K562 (cell line): ENCODE results near the gene WDR27. TPM values are rescaled to one million over a fixed set of nuclear protein-coding genes. Genes with fewer than 3 reads are reported as not detected.

Source experiments
- ATAC-seq: fragments of 200-7000 bp; cut with Tn5 transposase; 3 replicates; pipeline ENCODE4 v1.9.1; 2020; ENCODE audit warnings: moderate library complexity
- BruUV-seq: library from RNA; stranded (reverse); fragments of 400-500 nt; replicated peaks from 2 replicates; lab custom pipeline; 2021; lab: Mats Ljungman, UMichigan
- CTCF ChIA-PET: fragments of 300-600 bp; formaldehyde crosslinking; extraction: SDS; loops from one replicate; lab custom pipeline; 2021; ENCODE audit warnings: low intra/inter-chr PET ratio; lab: Yijun Ruan, JAX
- POLR2A ChIA-PET: fragments of 300-600, 350-650 bp; sonication (Branson Sonifier 250); formaldehyde crosslinking; extraction: SDS; loops from one replicate; lab custom pipeline; 2021; ENCODE audit warnings: antibody characterized with exemption, inconsistent platforms; lab: Yijun Ruan, JAX
- DNase-seq, 4 experiments: peaks; one replicate each; pipeline versions ENCODE4 v3.0.0 to v3.0.0-alpha.2; 2011 to 2018; ENCODE audit warnings: low spot score in 3 of 4, mixed read lengths in 3 of 4; ENCODE audit errors: extremely low read depth in 1 of 4
- FAIRE-seq: peaks from 2 replicates; lab custom pipeline; 2011; peaks lifted over from hg19 to GRCh38; lab: Jason Lieb, UNC
- H2AFZ ChIP-seq: 2 replicates; pipeline ENCODE4 v1.6.0; 2011; ENCODE audit warnings: low read depth, low read length, control low read depth, inconsistent platforms
- H3K27ac ChIP-seq: fragments of 200-600 bp; 3 replicates; pipeline ENCODE4 v1.8.0; 2011; ENCODE audit warnings: low read depth, mild to moderate bottlenecking, control low read depth, inconsistent platforms, low read length, moderate library complexity, mixed read lengths; ENCODE audit errors: extremely low read depth
- H3K27me3 ChIP-seq, 2 experiments: fragments of 300-600 bp in 1 of 2; 2 replicates in 1 of 2; 3 replicates in 1 of 2; pipeline versions ENCODE4 v1.6.0 to v1.8.0; 2011; ENCODE audit warnings: inconsistent platforms in 2 of 2, low read length in 2 of 2, mild to moderate bottlenecking in 1 of 2, mixed read lengths in 1 of 2, moderate library complexity in 1 of 2; ENCODE audit not compliant: control insufficient read depth in 2 of 2, insufficient read depth in 2 of 2
- H3K36me3 ChIP-seq: fragments of 300-600 bp; 3 replicates; pipeline ENCODE4 v1.8.0; 2011; ENCODE audit warnings: mild to moderate bottlenecking, low read length, inconsistent platforms; ENCODE audit not compliant: control insufficient read depth, insufficient read depth
- H3K4me1 ChIP-seq, 2 experiments: fragments of 200-600 bp in 1 of 2; replicated peaks in 1 of 2; 2 replicates in 1 of 2; 3 replicates in 1 of 2; pipeline versions ENCODE4 v1.5.1 to v1.8.0; 2011; ENCODE audit warnings: inconsistent platforms in 2 of 2, low read length in 2 of 2, mild to moderate bottlenecking in 1 of 2, mixed read lengths in 1 of 2, moderate library complexity in 1 of 2; ENCODE audit not compliant: control insufficient read depth in 2 of 2, insufficient read depth in 2 of 2
- H3K4me2 ChIP-seq: 2 replicates; pipeline ENCODE4 v1.6.1; 2011; ENCODE audit warnings: low read length, control low read depth, inconsistent platforms, mixed read lengths; ENCODE audit not compliant: insufficient read depth
- H3K4me3 ChIP-seq: fragments of 200-600 bp; sonication (generic), shearing (Covaris generic); 2 replicates; pipeline ENCODE4 v1.5.1; 2016; ENCODE audit warnings: control low read depth, inconsistent platforms
- H3K79me2 ChIP-seq: fragments of 200-600 bp; 3 replicates; pipeline ENCODE4 v1.8.0; 2011; ENCODE audit warnings: low read length, inconsistent platforms; ENCODE audit not compliant: control insufficient read depth, insufficient read depth
- H3K9ac ChIP-seq, 2 experiments: 2 replicates each; pipeline versions ENCODE4 v1.6.0 to v1.6.1; 2011; ENCODE audit warnings: low read depth in 2 of 2, low read length in 2 of 2, control low read depth in 1 of 2, inconsistent platforms in 1 of 2, mild to moderate bottlenecking in 1 of 2, mixed read lengths in 1 of 2; ENCODE audit not compliant: insufficient read depth in 1 of 2
- H3K9me1 ChIP-seq: one replicate; pipeline ENCODE4 v1.6.0; 2011; ENCODE audit warnings: inconsistent platforms, mild to moderate bottlenecking, low read length, moderate library complexity; ENCODE audit not compliant: control insufficient read depth, insufficient read depth
- H3K9me3 ChIP-seq: replicated peaks from 2 replicates; pipeline ENCODE4 v1.5.1; 2011; ENCODE audit warnings: low read depth, low read length, inconsistent platforms; ENCODE audit not compliant: control insufficient read depth, insufficient read depth
- H4K20me1 ChIP-seq: replicated peaks from 2 replicates; pipeline ENCODE4 v1.6.1; 2011; ENCODE audit warnings: low read length, inconsistent platforms, mixed read lengths; ENCODE audit not compliant: control insufficient read depth, insufficient read depth
- CEBPB ChIP-seq: fragments of 450-650 bp; IDR thresholded peaks from 2 replicates; pipeline ENCODE4 v1.6.1; 2016; ENCODE audit warnings: missing genetic modification characterization, missing compliant biosample characterization
- ETV6 ChIP-seq, 3 experiments: fragments of 150-350 bp in 1 of 3; sonication (generic) in 1 of 3; formaldehyde crosslinking in 1 of 3; IDR thresholded peaks; 2 replicates each; pipeline versions ENCODE4 v1.6.1 to v1.8.0; 2014 to 2022; ENCODE audit warnings: borderline replicate concordance in 2 of 3, low read depth in 2 of 3, antibody characterized with exemption in 1 of 3, low read length in 1 of 3, mild to moderate bottlenecking in 1 of 3, missing genetic modification reagents in 1 of 3
- FOSL1 ChIP-seq: fragments of 200-800 bp; sonication (Bioruptor generic); conservative IDR thresholded peaks from 2 replicates; pipeline ENCODE4 v1.6.1; 2016; ENCODE audit warnings: missing genetic modification characterization, missing compliant biosample characterization
- HBP1 ChIP-seq: fragments of 450-650 bp; formaldehyde crosslinking; IDR thresholded peaks from 2 replicates; pipeline ENCODE4 v1.4.0; 2022; ENCODE audit warnings: missing genetic modification characterization
- HEY1 ChIP-seq: fragments of 250-450 bp; sonication (Bioruptor Pico); IDR thresholded peaks from 2 replicates; pipeline ENCODE4 v1.5.0; 2020; ENCODE audit warnings: mild to moderate bottlenecking, moderate library complexity, borderline replicate concordance
- JUND ChIP-seq, 2 experiments: IDR thresholded peaks; 2 replicates in 1 of 2; 3 replicates in 1 of 2; pipeline ENCODE4 v1.6.1; 2011; ENCODE audit warnings: borderline replicate concordance in 2 of 2, low read depth in 2 of 2, low read length in 2 of 2, improper control_type of control experiment in 1 of 2, missing biosample characterization in 1 of 2, missing genetic modification characterization in 1 of 2, missing genetic modification reagents in 1 of 2
- NCOA1 ChIP-seq: fragments of 450-650 bp; IDR thresholded peaks from 2 replicates; pipeline ENCODE4 v1.6.1; 2016; ENCODE audit warnings: low read depth
- SFPQ ChIP-seq: fragments of 200-400 bp; formaldehyde crosslinking; IDR thresholded peaks from 2 replicates; pipeline ENCODE4 v1.6.1; 2017; ENCODE audit warnings: mild to moderate bottlenecking, low read depth, low read length, moderate library complexity
- SP2 ChIP-seq: IDR thresholded peaks from 2 replicates; pipeline ENCODE4 v1.6.1; 2011; ENCODE audit warnings: mild to moderate bottlenecking, low read depth, low read length, moderate library complexity; ENCODE audit not compliant: poor library complexity, severe bottlenecking; ENCODE audit errors: extremely low read depth
- TBP ChIP-seq: optimal IDR thresholded peaks from 2 replicates; pipeline ENCODE3; 2011; ENCODE audit warnings: low read depth, low read length, improper control_type of control experiment
- TCF15 ChIP-seq: fragments of 250-450 bp; sonication (Bioruptor Pico); IDR thresholded peaks from 2 replicates; pipeline ENCODE4 v1.8.0; 2022; ENCODE audit warnings: moderate library complexity, mild to moderate bottlenecking, inconsistent platforms
- THRAP3 ChIP-seq: fragments of 450-650 bp; IDR thresholded peaks from 2 replicates; pipeline ENCODE4 v1.6.1; 2016; ENCODE audit warnings: mild to moderate bottlenecking, inconsistent platforms, borderline replicate concordance
- WGBS: fragments of 100-300 bp; shearing (Covaris generic); methylation state at CpG from one replicate; pipeline ENCODE4 v1.1.6; 2016; ENCODE audit warnings: low coverage, mixed read lengths; ENCODE audit not compliant: insufficient coverage; ENCODE audit errors: missing lambda C conversion rate; 5-methylcytosine and 5-hydroxymethylcytosine counted together
- in situ Hi-C: fragments of 300-500 bp; cut with MboI; formaldehyde crosslinking; loops from 4 replicates; pipeline ENCODE4 v1.15.0; 2018; ENCODE audit warnings: inconsistent platforms, mixed read lengths
- intact Hi-C: fragments of 100-400 bp; cut with micrococcal nuclease; formaldehyde crosslinking; loops from 2 replicates; pipeline ENCODE4 v1.14.2; 2022
- polyA plus RNA-seq, 8 experiments: library from polyadenylated mRNA; depleted of rRNA in 4 of 8; stranded (reverse) in 5 of 8; unstranded in 3 of 8; fragments of >200 nt; fragmentation: Nextera tagmentation in 2 of 8; fragmentation: Illumina TruSeq in 1 of 8; extraction: Ambion mirVana in 2 of 8; extraction: Trizol in 1 of 8; gene quantifications; 2 replicates each; pipeline versions ENCODE4 v1.2.1 to v1.2.3, GENCODE V29; 2011 to 2014; ENCODE audit warnings: inconsistent platforms in 1 of 8, missing spikeins in 1 of 8
- total RNA-seq, 7 experiments: library from RNA; depleted of rRNA in 6 of 7; stranded (reverse); fragments of >200 nt in 6 of 7; fragmentation: Illumina TruSeq in 2 of 7; extraction: Trizol in 2 of 7; gene quantifications; 2 replicates each; pipeline versions ENCODE4 v1.2.1 to v1.2.3, GENCODE V29; 2011 to 2021; ENCODE audit warnings: low replicate concordance in 1 of 7

WDR27 gene
- total and polyA plus RNA-seq, 9 of the 15 experiments (the other 6 are each of a cell fraction or from before 2014, with no cell fraction given): 4.3 to 77.2 (median 22.7) TPM

GRCh38 chr6:169573883-169574282, 127.9 kb downstream of the WDR27 start (continued):
- TF ChIP-seq NCOA1: no peak
- no peak for TF ChIP-seq HEY1 (CRISPR knock-in tag)

- DNase-seq: no peak
- intact Hi-C loops (no loop called here), in situ Hi-C loops (no loop called here)
- BruUV-seq: no TSS peak
- Histone ChIP-seq H3K36me3 (no peaks in the 10 kb centered on the region), H3K9ac (no peak overlapping the region), H3K4me1 (no peaks in the 10 kb centered on the region), H4K20me1 (0 out of 2 replicates have a peak, but pooled peaks cover 4% of the 10 kb centered on the region), H3K9me1 (no peaks in the 10 kb centered on the region), H3K4me2 (no peak overlapping the region), H3K27me3 (peaks cover 20 to 29% of the 10 kb centered on the region in 2 experiments; a peak in 3 of 5 replicates), H3K27ac (no peak overlapping the region), H3K79me2 (no peaks in the 10 kb centered on the region), H3K9me3 (no peaks in the 10 kb centered on the region), H3K4me3 (no peak overlapping the region), H2AFZ (no peak overlapping the region)
- ChIA-PET CTCF (no interaction called here), POLR2A (interaction anchor here (0.7 to 1.1 kb wide), 2 partner anchors 13 to 701 kb away, joined by 3 read pairs; no protein-coding TSS in a partner anchor)
- ATAC-seq: no peak
- WGBS: 28% methylated on average over 12 of the region's 12 CpGs
- no peak for FAIRE-seq
- TF ChIP-seq ETV6 (IDR thresholded peaks at IDR 0.05; ENCODE audit: borderline replicate concordance in 1 of 2, low read depth in 2 of 2, low read length in 1 of 2) (no peak), ETV6 (CRISPR knock-in tag; IDR thresholded peaks at IDR 0.05; ENCODE audit: borderline replicate concordance) (no peak), THRAP3 (no peak), FOSL1 (tag) (peak; percentile 48), HBP1 (no peak), SP2 (no peak), SFPQ (no peak), TCF15 (CRISPR knock-in tag) (no peak), JUND (IDR thresholded peaks at IDR 0.05; ENCODE audit: borderline replicate concordance, low read depth, low read length) (peak; percentile 42; the same call in 1 of the 2 replicates), JUND (tag; IDR thresholded peaks at IDR 0.05; ENCODE audit: borderline replicate concordance, low read depth, low read length) (peak; percentile 25; the same call in 1 of the 3 replicates), CEBPB (no peak), TBP (no peak)
Measured at GRCh38 chr6:169571123-169571962, 130.5 kb downstream of the WDR27 start.
